ENCODE data around the gene SEMA5A.

DNA sequence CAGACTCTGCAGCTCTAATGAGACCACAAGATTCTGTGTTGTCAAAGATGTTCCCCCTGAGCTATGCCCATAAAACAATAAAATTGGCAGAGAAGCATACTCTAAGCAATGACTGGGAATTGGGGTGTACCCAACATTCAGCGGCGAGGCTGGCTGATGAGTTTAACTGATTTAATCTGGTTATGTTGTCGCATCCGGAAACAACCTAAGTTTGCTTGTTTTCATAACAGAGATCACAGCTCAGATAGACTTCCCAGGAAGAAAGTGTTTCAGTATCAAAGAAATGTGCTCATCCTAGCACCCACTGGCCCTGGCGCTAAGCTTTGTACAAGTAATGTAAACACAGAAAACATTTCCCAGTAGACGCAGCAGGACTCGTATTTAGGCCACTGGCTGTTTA lies 7.4 kb downstream of the SEMA5A start:
- TF ChIP-seq, protein P1, sequence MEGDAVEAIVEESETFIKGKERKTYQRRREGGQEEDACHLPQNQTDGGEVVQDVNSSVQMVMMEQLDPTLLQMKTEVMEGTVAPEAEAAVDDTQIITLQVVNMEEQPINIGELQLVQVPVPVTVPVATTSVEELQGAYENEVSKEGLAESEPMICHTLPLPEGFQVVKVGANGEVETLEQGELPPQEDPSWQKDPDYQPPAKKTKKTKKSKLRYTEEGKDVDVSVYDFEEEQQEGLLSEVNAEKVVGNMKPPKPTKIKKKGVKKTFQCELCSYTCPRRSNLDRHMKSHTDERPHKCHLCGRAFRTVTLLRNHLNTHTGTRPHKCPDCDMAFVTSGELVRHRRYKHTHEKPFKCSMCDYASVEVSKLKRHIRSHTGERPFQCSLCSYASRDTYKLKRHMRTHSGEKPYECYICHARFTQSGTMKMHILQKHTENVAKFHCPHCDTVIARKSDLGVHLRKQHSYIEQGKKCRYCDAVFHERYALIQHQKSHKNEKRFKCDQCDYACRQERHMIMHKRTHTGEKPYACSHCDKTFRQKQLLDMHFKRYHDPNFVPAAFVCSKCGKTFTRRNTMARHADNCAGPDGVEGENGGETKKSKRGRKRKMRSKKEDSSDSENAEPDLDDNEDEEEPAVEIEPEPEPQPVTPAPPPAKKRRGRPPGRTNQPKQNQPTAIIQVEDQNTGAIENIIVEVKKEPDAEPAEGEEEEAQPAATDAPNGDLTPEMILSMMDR (IDR thresholded peaks at IDR 0.05) = no peak
- TF ChIP-seq EZH2phosphoT487 (IDR thresholded peaks at IDR 0.05) = no peak
- TF ChIP-seq EZH2 (IDR thresholded peaks at IDR 0.05) = no peak
